AG09309 (cell line): Measurements from ENCODE around the gene CEP290.
A peak's percentile ranks its signal among the peaks of the same experiment; 100 is the strongest.

Source experiments
- DNase-seq: peaks from one replicate; pipeline ENCODE4 v3.0.0-alpha.2; 2010; ENCODE audit warnings: low read depth
- H3K4me3 ChIP-seq: 2 replicates; pipeline ENCODE4 v1.5.1; 2011; ENCODE audit warnings: mild to moderate bottlenecking, low read depth, low read length, moderate library complexity; ENCODE audit not compliant: control insufficient read depth
- CTCF ChIP-seq: IDR thresholded peaks from 2 replicates; pipeline ENCODE4 v1.5.1; 2011; ENCODE audit warnings: mild to moderate bottlenecking, low read depth, low read length, inconsistent platforms; ENCODE audit not compliant: insufficient read depth, control insufficient read depth; ENCODE audit errors: missing control alignments

CEP290 gene

GRCh38 chr12:88163371-88163770 lies 21.5 kb upstream of the CEP290 start:
- H3K4me3 ChIP-seq, result no peak overlapping the region
- DNase-seq, result no peak
- no peak for TF ChIP-seq CTCF

- no peak overlapping the region for H3K4me3 ChIP-seq
- TF ChIP-seq CTCF, result no peak
Observed at GRCh38 chr12:88156075-88156654, 14.3 kb upstream of the CEP290 start.

GRCh38 chr12:88153959-88154358 lies 12.1 kb upstream of the CEP290 start:
- H3K4me3 ChIP-seq, result no peak overlapping the region
- TF ChIP-seq CTCF, result peak; percentile 20
- peak; percentile 11 for DNase-seq

More at GRCh38 chr12:88156075-88156654, 14.3 kb upstream of the CEP290 start:
- DNase-seq, result no peak

GRCh38 chr12:88150063-88150462 lies 8.2 kb upstream of the CEP290 start:
- no peak for TF ChIP-seq CTCF

GRCh38 chr12:88145567-88146505 lies 3.9 kb upstream of the CEP290 start:
- TF ChIP-seq CTCF, result no peak
- DNase-seq, result no peak

More at GRCh38 chr12:88150063-88150462, 8.2 kb upstream of the CEP290 start:
- no peak for DNase-seq
- no peak overlapping the region for H3K4me3 ChIP-seq

GRCh38 chr12:88144546-88145468 lies 2.9 kb upstream of the CEP290 start:
- TF ChIP-seq CTCF, result no peak
- DNase-seq, result no peak
- no peak overlapping the region for H3K4me3 ChIP-seq

More at GRCh38 chr12:88145567-88146505, 3.9 kb upstream of the CEP290 start:
- H3K4me3 ChIP-seq, result no peak overlapping the region
